OCI-LY1 (cell line): ENCODE data around the gene CTCFL.

ENCODE experiments used
- EZH2 ChIP-seq: fragments of 200-600 bp; sonication (generic), shearing (Covaris generic); IDR thresholded peaks from 2 replicates; pipeline ENCODE4 v1.8.0; 2017; ENCODE audit warnings: borderline replicate concordance, mixed run types, mild to moderate bottlenecking, antibody characterized with exemption, low read length, moderate library complexity, mixed read lengths
- TF ChIP-seq, protein P1 (sequence below): fragments of 200-600 bp; sonication (generic), shearing (Covaris generic); IDR thresholded peaks from 2 replicates; pipeline ENCODE4 v1.5.1; 2017; ENCODE audit warnings: mild to moderate bottlenecking, antibody characterized with exemption, low read length, moderate library complexity, mixed read lengths

DNA sequence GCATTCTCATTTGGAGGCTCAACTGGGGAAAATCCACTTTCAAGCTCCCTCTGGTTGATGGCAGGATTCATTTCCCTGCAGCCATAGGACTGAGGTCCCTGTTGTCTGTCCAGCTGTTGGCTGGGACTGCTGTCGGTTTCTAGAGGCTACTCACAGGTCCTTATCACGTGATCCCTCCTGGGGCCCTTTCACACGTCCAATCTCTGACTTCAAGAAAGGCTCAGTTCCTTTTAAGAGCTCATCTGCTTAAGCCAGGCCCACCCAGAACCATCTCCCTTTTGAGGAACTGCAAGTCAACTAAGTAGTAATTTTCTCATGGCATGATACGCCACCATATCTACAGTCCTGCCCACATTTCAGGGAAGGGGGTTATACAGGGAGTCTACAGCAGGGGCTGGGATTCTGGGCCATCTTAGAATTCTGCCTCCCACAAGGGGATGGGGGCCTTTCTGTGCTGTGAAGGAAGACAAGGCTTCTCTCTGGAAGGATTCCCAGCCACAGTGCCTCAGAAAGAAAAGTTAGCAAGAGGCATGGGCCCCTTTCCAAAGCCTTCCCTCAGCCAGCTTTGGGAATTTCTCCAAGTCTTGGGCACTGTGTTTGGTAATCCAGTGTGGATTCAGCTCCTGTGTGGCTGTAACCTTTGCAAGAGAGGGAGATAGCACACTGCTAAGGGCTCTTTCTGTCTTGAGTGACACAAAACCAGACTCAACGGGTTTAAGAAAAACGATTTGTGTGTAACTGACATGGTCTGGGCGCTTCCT lies 66.4 kb downstream of the CTCFL start:
- TF ChIP-seq, protein P1, sequence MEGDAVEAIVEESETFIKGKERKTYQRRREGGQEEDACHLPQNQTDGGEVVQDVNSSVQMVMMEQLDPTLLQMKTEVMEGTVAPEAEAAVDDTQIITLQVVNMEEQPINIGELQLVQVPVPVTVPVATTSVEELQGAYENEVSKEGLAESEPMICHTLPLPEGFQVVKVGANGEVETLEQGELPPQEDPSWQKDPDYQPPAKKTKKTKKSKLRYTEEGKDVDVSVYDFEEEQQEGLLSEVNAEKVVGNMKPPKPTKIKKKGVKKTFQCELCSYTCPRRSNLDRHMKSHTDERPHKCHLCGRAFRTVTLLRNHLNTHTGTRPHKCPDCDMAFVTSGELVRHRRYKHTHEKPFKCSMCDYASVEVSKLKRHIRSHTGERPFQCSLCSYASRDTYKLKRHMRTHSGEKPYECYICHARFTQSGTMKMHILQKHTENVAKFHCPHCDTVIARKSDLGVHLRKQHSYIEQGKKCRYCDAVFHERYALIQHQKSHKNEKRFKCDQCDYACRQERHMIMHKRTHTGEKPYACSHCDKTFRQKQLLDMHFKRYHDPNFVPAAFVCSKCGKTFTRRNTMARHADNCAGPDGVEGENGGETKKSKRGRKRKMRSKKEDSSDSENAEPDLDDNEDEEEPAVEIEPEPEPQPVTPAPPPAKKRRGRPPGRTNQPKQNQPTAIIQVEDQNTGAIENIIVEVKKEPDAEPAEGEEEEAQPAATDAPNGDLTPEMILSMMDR: no peak
- no peak for TF ChIP-seq EZH2
